Astrocyte (in vitro differentiated cells and primary cell): ENCODE data around the gene ICAM1.

Experiments
- CTCF ChIP-seq: IDR thresholded peaks from 2 replicates; pipeline ENCODE4 v1.5.1; 2011; ENCODE audit warnings: low read depth, mild to moderate bottlenecking, inconsistent platforms, low read length, moderate library complexity; ENCODE audit not compliant: insufficient read depth
- EZH2 ChIP-seq: IDR thresholded peaks from 2 replicates; pipeline ENCODE4 v1.6.1; 2012; ENCODE audit warnings: mild to moderate bottlenecking, low read length, inconsistent platforms; ENCODE audit not compliant: insufficient read depth

- no peak for TF ChIP-seq CTCF
- TF ChIP-seq EZH2 = no peak
Observed at GRCh38 chr19:10227026-10227971, 43.6 kb upstream of the ICAM1 start.
